NCI-H345 (cell line): ENCODE measurements around the gene XPO5.
"Not testable (repeated sequence)": the region's sequence is repeated elsewhere in the genome, so short reads cannot be mapped to it uniquely, and the experiment has no call there.

Experiments used
- DNase-seq: peaks from one replicate; lab custom pipeline; 2025; lab: John Stamatoyannopoulos, UW

XPO5 gene

DNA sequence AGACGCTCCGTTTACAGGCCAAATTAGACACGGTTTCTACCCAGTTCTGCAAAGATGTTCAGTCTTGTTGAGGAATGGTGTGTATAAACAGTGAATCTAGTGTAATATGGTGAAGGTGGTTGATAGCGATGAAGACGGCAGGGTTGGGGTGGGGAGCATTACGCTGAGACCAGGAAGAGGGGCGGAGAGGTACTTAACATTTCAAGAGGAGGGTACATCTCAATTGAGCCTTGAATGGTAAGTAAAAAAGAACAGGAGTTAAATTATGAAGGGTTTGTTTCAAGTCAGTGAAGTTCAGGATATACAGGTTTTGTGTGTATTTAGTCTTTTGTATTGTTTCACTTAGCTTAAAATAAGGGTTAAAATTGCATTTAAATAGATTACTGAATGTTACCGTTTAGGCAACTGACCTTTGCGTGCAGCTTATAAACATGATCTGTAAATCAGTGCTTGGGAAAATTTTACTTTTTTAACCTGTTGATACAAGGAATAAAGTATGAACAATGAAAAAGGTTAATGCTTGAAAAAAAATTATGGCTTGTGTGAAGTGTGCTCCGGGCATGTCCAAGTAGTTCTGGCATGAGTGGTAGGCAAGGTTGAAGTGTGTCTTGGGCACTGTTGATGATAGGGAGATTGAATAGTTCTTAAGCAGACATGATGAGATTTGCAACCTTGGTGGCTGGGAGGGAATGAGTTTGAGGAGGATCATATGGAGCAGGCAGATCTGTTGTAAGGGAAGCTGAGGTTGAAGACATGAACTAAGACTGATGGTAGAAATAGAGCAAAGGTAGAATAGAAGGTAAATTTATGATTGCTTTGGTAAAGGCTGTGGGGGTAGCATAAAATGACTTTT is 58.1 kb downstream of the XPO5 start:
- DNase-seq: no peak

DNA sequence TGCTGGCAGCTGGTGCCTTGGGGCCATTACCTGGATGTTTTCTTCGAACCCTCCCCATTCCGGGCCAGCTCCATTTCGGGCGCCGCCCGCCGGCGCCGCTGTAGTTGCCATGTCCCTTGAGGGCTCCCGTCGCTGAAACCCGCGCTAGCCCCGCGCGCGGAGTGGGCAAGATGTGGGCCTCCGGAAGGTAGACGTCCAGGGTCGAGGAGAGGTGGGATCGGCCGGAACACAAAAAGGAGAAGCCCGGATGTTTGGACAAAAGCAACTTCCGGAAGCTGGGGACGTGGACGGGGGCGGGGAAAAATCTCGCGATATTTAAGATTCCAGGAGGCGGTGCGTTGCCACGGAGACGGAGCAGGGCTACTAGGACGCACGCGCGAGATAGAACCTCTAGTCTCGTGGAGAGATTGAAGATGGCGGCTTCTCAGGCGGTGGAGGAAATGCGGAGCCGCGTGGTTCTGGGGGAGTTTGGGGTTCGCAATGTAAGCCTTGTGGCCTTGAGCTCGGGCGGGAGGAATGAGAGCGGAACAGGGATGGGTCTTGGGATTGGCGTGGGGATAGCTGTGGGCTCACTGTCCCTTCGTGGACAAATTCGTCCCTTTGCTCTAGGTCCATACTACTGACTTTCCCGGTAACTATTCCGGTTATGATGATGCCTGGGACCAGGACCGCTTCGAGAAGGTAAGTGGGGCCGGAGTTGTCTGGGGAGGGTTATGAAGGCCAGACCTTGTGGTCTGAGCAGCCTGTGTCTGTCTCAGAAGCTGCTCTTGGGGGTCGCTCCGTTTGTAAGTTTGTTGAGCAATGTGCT is 58.9 kb downstream of the XPO5 start, which contains the start of the genes POLR1C and YIPF3:
Gene POLR1C, plus strand, starts transcription at position 393 of the 808 bp plus-strand sequence. Its CDS starts 21 bp downstream, at position 414.
Gene YIPF3, minus strand, starts transcription at position 230 of the 808 bp plus-strand sequence. Its CDS starts 119 bp downstream, at position 111.
- peak; percentile 99 for DNase-seq

DNA sequence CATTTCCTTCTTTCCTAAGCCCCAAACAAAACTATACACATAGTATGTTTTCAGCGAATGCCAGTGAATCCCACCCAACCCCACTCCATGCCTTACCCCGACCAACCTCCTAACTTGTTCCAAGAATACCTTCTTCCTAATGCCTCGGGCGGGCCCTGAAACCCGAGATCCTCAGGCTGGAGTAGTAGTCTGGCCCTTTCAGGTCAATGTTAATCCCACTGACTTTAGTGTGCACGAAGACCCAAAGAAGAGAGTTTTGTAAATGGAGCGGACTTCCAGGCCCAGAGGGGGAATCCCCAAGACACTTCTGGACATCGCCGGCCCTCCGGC is 59.5 kb downstream of the XPO5 start:
- no peak for DNase-seq

DNA sequence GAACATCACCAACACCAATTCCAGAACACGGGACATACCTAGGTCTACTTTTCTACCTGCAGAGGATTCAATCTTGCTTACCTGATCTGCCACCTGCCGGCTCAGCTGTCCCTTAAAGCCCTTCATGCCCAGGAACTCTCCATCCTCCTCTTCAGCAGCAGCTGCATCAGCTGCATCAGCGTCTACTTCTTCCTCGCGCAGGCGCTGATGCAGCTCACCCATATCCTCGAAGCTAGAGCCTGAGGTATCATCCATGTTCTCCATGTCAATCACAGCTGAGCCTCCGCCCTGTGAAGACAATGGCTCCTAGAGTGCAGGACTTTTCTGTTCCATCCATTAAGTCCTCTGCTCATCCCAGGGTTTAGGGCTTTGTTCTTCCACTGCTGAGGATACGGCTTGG is 60.0 kb downstream of the XPO5 start:
- no peak for DNase-seq

DNA sequence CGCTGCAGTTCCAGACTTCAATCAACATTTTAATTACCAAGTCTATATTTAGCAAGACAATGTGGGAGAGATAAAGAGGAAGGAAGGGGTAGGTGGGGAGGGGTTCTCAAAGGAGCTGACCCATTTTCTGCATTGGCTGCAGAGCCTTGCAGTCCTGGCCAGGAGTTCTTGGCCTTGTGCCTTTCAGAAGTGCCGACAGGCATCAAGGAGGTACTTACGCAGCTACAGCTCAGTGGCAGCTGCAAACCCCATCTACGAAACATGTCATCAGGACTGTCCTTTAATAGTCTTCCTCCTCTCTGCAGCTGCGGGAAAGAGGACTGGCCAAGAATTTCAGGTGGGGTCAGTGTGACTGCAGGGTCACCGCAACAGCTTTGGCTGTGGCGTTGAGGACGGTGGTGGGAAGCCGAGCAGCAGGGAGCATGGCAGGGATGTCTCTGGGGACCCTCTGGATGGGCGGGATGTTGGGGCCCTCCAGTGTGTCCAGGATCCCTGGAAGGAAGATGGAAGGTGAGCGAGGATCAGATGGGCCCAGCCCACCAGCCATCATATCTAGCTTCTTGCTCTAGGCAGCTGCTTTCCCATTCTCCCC is 63.9 kb downstream of the XPO5 start:
- no peak for DNase-seq

DNA sequence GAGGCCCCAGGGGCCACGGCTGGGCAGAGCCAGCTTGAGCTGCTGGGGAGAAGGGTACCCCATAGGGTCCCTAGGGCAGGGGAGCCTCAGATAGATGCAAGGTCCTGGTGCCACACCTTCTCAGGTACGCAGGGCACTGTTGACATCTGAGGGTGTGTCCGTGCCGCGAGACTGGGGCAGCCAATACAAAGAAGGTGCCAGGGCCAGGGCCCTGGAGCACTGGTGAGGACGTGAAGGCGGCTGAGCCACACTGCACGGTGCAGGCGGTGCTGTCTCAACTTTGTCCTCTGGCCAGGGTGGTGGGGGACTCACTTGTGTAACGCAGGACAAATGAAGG is 65.0 kb downstream of the XPO5 start:
- no peak for DNase-seq

DNA sequence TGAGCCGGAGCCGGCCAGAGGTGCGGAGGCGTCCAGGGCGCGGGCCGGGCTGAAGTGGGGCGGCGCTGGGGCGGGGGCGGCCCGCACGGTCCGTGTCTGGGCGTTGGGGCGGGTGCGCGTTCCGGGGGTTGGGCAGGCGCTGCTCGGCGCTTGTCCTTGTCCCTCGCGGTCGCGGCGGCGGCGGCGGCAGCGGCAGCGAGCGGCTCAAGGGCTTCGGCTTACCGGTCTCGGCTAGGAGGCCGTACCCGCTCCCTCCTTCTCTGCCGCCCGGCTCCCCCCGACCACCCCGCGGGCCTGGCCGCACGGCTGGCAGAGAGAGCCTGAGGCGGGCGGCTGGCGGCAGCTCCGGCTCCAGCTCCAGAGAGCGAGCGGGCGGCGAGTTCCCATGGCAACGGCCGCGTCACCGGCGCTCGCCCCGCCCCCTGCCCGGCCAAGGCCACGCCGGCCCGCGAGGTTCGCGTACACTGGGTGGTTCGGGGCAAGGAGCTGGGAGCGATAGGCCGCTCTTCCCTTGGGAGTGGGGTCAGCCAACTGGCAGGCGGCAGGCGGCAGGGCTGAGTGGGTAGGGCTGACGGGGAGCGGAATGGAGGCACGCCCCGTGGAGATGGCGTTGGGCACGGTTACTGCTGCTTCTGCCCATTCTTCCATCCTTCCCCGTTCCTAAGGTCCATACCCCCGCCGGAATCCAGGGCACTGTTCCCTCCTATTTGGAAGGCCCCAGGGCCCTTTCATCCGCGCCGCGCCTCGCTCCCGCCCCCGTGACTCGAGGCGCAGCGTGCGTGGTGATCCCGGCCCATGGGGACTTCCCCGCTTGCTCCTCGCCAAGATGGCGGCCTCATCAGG is 65.6 kb downstream of the XPO5 start, which contains the start of gene LRRC73:
Gene LRRC73, minus strand, starts transcription at position 363 of the 843 bp plus-strand sequence. CDS start 561 bp downstream, outside the sequence.
- peak; percentile 78 for DNase-seq

DNA sequence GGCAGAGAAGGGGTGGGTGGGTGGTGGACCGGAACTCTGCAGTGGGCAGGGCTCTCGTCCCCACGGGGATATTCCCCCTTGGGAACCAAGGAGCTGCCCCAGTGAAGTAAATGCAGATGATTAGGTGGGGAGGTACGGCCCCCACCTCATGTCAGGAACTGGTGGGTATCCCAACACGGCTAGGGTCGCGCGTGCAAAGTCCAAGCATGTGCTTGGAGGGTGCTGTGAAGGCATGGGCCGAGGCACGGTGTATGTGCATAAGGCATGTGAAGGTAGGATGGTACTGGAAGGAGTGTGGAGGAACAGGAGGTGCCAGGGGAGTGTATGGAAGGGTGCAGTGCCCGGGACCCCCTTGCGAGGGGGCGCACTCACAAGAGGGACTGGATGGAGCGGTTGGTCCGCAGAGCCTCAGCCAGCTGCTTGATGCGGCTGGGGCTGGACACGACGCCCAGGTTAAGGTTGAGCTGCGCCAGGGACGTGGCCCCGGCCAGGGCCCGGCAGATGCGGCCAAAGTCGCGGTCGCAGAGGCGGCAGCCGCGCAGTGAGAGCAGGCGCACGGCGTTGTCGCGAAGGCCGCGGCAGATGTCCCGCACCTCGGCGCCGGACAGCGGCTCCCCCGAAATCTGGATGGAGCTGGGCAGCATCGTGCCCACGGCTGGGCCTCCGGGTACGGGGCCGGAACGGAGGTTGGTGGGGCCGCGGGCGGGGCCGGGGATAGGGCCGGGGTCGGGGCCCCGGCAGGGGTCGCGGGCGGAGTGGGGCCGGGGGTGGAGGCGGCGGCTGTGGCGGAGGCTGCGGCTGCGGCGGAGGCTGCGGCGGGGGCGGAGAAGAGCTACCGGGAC is 66.5 kb downstream of the XPO5 start:
- DNase-seq: no peak

DNA sequence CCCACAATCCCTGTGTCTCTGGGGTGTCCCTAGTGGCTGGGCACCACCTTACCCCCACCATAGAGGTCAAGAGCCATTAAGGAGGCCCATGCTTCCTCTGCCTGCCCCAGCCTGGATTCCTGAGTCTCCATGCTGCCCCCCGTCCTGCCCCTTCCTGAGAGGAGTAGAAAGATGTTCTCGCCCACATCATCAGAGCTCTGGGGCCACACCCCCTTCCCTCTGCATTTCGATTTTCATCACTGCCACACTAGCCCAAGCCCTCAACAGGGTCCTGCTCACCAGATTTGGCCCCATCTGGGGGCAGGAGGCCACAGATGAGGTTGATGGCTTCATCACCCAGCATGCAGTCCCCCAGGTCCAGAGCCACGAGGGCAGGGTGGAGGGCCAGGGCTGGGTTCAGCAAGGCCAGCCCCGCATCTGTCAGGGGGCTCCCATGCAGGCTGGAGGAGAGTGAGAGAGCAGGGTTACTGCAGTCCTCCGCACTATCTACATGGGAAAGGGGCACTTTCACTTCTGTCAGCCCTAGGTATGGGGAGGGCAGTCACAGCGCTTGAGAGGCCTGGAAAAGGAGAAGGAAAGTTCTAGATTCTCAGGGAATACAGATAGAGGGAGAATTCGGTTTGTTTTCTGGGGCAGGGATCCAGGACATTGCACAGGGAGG is 67.2 kb downstream of the XPO5 start:
- DNase-seq: no peak

DNA sequence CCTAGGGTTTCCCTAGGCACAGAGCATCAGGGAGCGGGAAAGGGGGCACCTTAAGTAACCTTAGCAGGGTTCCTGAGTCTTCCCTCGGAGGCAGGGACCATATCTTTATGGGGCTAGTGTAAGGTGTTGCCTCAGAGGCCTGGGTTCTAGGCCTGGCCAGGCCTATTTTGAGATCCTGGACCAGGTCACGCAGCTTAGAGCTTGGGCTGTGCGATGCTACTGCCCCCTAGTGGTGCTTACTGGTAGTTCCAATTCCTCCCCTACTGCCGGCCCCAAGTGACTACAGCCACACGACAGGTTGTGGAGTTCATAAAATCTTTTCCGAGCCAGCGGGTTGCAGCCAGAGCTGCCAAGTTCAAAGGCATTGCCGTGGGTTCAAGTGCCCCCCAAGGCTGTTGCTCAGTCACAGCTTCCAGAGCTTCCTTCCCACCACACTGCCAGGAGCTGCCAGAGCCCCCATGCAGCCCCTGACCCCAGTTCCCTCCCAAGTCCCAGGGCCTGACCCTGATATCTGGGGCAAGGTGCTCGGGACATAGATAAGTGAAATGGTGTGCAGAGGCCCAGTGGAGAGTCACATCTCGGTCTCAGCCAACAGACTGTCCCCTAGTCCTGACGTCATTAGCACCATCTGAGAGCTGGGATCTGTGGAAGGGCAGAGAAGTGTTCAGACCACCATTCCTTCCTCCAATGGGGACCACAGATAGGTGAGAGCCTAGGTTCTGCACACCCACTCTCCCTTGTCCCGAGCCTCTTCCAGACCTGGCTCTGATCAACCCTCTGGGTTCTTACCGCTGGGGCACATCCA is 69.0 kb downstream of the XPO5 start:
- peak; percentile 79 for DNase-seq

DNA sequence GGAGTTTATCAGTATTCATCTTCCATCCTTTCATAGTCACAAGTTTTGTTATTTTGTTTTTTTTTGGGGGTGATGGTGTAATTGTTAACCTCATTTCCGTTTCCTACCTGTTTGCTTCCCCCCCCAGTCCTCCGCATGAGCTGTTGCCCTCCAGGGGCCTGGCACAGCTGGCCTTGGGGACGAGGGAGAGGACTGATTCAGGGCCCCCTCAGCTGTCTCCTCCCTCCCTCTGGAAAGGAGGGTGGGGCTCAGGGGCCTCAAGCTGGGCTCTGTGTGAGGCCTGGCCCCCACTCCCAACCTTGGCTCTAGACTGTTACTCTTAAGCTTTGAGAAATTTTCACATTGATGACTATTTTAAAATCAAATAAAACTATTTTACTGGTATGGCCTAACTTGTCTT is 69.7 kb downstream of the XPO5 start:
- no peak for DNase-seq

DNA sequence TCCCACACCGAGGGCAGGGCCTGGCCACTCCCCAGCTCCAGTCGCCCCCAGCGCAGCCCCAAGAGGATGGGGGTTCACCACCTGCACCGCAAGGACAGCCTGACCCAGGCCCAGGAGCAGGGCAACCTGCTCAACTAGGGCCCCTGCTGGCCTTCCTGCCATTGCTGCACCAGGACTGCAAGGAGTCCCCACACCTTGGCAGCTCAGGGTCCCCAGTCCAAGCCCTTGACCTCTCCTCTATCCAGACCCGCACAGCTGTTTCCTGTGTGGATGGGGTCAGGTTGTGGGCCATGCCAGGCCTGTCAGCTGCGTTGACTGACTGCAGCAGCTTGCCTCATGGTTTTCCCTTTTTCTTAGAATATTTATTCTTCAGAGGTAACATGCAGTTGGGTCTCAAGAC is 70.1 kb downstream of the XPO5 start:
- no peak for DNase-seq

DNA sequence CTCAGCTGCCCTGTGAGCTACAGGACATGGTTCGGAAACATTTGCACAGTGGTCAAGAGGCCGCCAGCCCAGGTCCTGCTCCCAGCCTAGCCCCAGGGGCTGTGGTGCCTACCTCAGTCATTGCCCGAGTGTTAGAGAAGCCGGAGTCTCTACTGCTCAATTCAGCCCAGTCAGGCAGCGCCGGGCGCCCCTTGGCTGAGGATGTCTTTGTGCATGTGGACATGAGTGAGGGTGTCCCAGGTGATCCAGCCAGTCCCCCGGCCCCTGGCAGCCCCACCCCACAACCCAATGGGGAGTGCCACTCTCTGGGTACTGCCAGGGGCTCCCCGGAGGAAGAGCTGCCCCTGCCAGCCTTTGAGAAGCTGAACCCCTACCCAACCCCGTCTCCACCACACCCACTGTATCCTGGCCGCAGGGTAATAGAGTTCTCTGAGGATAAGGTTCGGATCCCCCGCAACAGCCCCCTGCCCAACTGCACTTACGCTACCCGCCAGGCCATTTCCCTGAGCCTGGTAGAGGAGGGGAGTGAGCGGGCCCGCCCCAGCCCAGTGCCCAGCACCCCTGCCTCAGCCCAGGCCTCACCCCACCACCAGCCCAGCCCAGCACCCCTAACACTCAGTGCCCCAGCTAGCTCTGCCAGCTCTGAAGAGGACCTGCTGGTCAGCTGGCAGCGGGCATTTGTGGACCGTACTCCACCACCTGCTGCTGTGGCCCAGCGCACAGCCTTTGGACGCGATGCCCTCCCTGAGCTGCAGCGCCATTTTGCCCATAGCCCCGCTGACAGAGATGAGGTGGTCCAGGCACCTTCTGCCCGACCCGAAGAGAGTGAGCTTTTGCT is 70.9 kb downstream of the XPO5 start:
- DNase-seq: no peak

DNA sequence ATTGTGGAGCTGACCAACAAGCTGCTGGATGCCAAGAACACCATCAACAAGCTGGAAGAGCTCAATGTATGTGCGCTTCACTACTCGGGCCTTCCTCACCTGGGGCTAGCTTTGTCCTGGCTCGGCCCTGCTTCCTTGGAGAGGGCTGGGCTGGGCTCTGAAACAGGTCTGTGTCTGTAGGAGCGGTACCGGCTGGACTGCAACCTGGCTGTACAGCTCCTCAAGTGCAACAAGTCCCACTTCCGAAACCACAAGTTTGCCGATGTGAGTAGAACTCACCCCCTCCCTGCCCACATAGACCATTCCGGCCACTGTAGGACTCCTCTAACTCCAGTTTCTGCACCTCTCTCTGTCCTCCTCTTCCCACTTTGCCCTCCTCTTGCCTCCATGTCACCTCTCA is 72.4 kb downstream of the XPO5 start:
- no peak for DNase-seq

DNA sequence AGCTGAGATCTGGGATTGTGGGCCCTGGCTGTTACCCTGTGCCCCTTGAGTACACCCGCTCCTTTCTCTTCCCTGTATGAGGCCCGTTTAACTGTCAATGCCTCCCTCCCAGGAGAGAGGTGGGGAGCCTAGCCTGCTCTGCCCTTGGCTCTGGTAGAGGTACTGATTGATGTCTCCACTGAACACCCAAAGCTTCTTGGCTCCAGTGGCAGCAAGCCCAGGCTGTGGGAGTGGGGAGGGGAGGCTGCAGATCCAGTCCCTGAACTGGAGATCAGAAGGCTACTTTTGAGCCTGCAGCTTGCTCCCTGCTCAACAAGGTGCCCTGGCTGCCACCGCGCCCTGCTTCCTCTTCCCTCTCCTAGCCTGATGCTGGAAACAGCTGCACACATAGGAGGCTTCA is 73.2 kb downstream of the XPO5 start:
- DNase-seq: no peak

DNA sequence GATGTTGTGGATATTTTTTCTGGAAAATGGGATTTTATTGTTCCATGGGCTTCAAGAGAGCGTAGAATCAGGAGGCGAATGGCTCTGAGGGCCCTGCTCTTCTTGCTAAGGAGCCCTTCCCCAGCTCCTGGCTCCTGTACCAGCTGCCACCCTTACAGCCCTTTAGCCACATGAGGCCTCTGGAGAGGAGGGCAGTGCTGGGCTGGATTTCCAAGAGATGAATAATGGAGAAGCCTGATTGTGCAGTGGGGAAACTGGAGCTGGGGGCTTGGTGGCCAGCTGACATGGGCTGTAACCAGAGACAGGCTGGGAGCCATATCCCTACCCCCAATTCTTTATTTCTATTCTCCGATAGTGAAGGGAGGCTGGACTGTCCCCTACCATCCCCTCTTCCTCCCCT is 74.9 kb downstream of the XPO5 start:
- no peak for DNase-seq

DNA sequence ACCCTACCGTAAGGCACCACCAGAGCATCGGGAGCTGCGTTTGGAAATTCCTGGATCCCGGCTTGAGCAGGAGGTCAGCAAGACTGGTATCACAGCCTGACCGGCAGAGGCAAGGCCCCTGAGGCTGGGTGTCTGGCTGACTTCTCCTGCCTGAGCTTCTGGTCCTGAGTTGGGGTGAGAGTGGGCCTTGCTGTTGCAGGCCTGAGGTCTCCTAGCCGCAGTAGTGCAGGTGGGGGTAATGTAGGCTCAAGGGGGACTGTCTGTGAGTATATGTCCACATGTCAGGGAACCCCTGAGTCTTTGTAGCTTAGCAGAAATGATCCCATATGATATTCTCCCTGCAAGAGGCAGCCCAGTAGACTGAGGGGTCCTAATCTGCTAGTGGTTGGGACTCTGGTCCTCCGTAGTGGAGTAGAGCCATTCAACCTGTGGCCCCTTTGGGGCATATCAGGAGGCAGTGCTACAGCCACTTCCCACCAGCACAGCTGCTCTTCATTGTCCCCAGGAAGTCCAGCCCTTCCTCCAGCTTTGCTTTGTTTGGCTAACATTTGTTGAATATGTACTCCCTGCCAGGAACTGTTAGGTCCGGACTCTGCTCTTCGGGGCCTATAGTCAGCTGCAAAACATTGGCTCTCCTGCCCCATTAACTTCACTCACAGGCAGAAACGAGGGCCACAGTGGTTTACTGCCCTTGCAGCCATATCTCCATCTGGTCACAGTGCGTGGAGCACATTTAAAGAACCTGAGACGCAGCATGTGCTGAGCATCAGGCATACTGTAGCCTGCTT is 76.6 kb downstream of the XPO5 start:
- no peak for DNase-seq

DNA sequence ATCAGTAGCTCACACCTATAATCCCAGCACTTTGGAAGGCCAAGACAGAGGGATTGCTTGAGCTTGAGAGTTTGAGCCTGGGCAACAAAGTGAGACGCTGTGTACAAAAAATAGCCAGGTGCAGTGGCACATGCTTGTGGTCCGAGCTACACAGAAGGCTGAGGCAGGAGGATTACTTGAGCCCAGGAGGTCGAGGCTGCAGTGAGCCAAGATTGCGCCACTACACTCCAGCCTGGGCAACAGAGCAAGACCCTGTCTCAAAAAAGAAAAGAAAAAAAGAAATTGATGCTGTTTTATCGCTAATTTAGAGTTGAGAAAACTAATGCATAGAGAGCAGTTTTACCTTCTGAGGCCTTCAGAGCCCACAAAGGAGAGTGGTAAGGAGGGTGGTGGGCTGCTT is 77.5 kb downstream of the XPO5 start:
- not testable (repeated sequence) for DNase-seq
